Fibroblast of the aortic adventitia (primary cell): ENCODE measurements around the gene MAN2B1. TPM values are rescaled to one million over a fixed set of nuclear protein-coding genes. Genes with fewer than 3 reads are reported as not detected.

Source experiments
- DNase-seq: peaks from one replicate; pipeline ENCODE4 v3.0.0-alpha.2; 2010; ENCODE audit warnings: low read depth
- H3K4me3 ChIP-seq: 2 replicates; pipeline ENCODE4 v1.5.1; 2011; ENCODE audit warnings: low read depth, mild to moderate bottlenecking, control low read depth, low read length, moderate library complexity
- CTCF ChIP-seq: IDR thresholded peaks from 2 replicates; pipeline ENCODE4 v1.5.1; 2011; ENCODE audit warnings: mild to moderate bottlenecking, low read length, control low read depth, inconsistent platforms; ENCODE audit not compliant: insufficient read depth
- total RNA-seq: library from RNA; depleted of rRNA; stranded (reverse); fragments of >200 nt; gene quantifications from 2 replicates; pipeline ENCODE4 v1.2.3, GENCODE V29; 2012; ENCODE audit warnings: low replicate concordance

MAN2B1 gene
- total RNA-seq, 1 donor, result 38.2 TPM

- no peak overlapping the region for H3K4me3 ChIP-seq
- no peak for DNase-seq
- TF ChIP-seq CTCF, result no peak
Observed at GRCh38 chr19:12676928-12677327, 10.4 kb upstream of the MAN2B1 start.

- no peak overlapping the region for H3K4me3 ChIP-seq
- peak; percentile 71 for DNase-seq
- peak; percentile 93 for TF ChIP-seq CTCF
Observed at GRCh38 chr19:12676384-12676792, 9.8 kb upstream of the MAN2B1 start.

GRCh38 chr19:12675940-12676339 is 9.4 kb upstream of the MAN2B1 start:
- no peak for TF ChIP-seq CTCF
- DNase-seq, result no peak
- H3K4me3 ChIP-seq, result no peak overlapping the region

- no peak for TF ChIP-seq CTCF
- no peak for DNase-seq
- H3K4me3 ChIP-seq, result no peak overlapping the region
Observed at GRCh38 chr19:12675399-12675798, 8.9 kb upstream of the MAN2B1 start.

GRCh38 chr19:12672744-12673143 is 6.2 kb upstream of the MAN2B1 start:
- no peak for TF ChIP-seq CTCF
- H3K4me3 ChIP-seq, result no peak overlapping the region
- DNase-seq, result no peak

GRCh38 chr19:12670159-12670928 is 3.8 kb upstream of the MAN2B1 start:
- H3K4me3 ChIP-seq, result peak overlapping the region; percentile 94
- DNase-seq, result no peak
- TF ChIP-seq CTCF, result no peak
